DMS53 treated with DMSO at 0.1 percent for 48 hours (cell line): Measurements from ENCODE around the gene MSANTD1.

ENCODE experiments used
- DNase-seq: peaks from one replicate; lab custom pipeline; 2025; ENCODE audit not compliant: unreplicated experiment; lab: John Stamatoyannopoulos, UW

The MSANTD1 gene

DNA sequence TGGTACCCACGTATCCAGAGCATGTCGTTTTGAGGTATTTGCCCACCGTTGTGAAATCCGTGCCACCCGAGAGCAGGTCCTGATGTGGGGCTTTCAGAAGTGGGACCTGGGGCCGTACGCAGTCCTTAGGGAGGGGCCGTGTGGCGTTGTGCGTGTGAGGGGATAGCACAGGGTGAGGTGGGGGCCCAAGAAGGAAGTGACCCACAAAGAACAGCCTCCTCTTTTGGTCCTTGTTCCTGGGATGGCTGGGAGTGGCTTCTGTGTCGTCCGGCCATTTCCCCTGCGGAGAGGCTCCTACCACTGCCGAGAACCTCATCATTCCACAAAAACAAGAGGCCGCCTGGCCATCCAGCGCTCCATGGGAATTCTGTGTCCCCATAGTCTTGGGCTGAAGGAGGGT, 17.0 kb upstream of the MSANTD1 start:
- no peak for DNase-seq

DNA sequence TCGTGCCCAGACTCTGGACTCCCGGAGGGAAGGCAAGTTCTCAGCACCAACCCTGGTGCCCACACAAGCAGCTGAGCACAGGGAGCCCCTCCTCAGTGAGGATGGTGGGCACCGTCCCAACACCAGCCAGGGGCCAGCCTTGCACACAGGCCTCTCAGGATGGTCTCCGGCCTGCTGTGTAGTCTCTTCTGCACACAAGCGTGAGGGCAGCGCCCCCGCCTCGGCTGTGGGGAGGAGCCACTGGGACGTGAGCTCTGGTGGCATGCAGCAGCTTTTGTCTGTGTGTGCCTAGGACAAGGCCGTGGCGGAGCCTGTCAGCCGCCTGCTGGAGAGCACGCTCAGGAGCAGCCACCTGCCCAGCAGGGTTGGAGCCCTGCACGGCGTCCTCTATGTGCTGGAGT, 16.1 kb upstream of the MSANTD1 start:
- DNase-seq, result no peak

DNA sequence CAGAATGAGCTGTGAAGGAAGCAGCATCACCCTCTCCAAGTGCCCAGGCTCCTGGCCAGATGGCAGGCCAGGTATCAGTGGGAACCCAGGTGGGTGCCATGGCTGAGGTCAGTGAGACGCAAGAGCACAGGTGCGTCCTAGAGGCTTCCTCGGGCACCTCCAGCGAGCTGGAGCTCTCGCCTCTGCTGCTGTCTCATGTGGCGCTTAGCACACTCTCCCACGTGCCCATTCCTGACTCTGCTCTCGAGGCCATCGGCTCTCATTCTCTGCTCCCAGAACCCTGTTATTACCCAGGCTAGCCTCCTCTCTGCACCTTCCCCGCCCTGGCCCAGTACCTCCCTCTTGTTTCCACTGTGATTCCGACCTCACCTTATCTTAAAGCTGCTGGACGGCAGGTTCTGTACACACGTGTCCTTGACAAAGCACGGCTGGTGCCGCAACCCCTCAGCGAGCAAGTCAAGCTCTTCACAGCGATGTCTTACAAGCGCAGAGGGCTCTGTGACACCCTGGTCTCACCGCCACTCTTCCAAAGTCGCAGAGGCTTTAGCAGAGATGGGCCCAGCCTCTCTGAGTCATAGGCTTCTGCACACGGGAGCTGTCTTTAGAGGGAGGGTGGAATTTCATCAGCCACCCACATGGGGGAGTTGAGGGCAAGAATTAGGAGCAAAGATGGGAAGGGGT, 15.4 kb upstream of the MSANTD1 start:
- DNase-seq, result no peak

DNA sequence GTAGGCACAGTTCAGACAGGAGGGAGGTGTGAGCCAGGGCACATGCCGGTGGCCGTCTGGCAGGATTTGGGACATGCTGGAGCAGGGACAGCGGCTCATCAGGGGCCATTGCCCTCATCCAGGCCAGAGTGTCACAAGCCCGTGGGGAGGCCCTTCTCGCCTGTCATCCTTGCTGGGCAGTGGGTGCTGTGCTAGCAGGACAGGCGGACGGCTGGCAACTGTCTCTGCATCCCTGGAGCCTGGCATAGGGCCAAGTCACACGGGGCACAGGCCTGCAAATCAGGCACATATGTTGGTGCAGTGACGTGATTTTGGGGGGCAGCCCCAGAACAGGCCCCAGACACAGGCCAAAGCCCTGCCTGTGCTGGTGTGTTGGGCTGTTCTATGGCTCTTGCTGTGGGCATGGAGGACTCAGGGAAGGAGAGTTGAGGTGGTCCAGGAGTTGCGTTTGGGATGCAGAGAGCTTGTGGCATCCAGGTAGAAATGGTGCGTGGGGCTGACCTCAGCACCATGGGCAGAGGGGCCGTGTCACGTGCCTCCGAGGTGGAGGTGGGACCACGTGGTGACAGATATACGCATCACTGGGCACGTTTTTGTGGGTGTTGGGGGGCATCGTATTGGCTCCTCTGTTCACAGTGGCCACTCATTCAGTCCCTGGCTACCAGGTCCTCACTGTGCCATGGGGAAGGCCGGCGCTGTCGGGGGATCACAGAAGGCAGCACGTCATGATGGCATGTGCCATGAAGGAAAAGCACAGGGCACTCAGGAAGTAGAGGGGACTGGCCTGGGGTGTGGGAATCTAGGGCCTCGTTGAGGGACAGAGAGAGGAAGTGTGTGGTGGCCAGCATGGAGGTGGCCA, 14.6 kb upstream of the MSANTD1 start:
- no peak for DNase-seq

DNA sequence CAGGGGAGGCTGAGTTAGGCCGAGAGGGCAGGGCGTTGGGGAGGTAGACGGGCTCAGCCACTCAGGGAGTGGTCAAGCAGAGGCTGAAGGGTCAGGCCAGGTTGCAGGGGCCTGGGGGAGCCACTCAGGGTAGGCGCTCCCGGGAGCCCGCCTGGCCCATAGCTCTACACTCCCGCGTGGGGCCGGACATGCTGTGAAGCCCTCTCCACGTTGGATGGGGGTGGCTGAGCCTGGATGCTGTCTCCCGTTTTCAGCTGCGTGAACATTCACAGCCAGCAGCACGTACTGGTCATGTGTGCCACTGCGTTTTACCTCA, 14.0 kb upstream of the MSANTD1 start:
- DNase-seq, result no peak

DNA sequence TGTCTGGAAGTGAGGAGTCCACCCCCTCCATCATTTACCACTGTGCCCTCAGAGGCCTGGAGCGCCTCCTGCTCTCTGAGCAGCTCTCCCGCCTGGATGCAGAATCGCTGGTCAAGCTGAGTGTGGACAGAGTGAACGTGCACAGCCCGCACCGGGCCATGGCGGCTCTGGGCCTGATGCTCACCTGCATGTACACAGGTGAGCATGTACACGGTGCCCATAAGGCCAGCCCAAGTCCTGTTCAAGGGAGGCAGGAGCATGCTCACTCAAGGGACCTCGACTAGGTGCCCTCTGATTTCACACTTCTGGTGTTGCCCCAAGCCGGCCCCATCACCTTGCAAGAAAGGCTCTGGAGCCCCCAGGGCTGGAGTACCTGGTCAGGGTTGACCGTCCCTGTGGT, 13.4 kb upstream of the MSANTD1 start:
- no peak for DNase-seq

DNA sequence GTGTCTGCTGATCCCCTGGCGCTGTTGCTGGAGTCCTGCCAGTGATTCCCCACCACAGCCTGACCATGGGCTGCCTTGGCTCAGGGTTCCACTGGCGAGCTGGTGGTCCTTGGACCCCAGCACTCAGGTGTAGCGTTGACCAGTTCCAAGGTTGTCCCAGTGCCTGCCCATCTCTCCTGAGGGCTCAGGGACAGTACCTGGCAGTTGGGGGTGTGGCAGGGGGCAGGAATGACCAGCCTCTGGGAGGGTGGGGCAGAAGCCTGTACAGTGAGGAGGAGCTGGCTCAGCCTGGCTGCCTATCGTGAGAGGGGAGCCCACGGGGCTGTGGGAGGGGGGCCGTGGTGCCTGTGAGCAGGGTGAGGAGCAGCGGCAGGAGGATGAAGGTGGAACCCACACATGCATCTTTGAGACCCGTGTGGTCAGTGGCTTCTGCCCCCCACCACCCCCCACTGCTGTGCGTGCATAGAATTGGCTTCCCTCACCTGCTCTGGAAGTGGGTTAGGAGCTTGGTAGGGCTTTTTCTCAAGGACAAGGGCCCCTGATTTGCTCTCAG, 12.6 kb upstream of the MSANTD1 start:
- no peak for DNase-seq

DNA sequence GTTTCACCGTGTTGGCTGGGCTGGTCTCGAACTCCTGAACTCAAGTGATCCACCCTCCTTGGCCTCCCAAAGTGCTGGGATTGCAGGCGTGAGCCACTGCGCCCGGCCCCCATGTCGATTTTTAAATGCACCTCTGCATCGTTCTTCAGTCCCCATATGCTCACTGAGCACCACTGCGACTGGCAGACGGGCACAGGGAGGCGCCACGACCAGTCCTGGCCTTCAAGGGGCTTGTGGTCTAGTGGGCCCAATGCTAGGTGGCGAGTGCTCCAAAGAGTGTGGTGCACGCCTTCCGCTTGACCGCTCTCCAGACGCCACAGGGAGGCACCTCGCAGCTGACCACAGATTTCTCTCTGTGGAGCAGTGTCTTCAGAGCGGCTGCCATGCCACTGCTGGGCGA, 11.7 kb upstream of the MSANTD1 start:
- no peak for DNase-seq

DNA sequence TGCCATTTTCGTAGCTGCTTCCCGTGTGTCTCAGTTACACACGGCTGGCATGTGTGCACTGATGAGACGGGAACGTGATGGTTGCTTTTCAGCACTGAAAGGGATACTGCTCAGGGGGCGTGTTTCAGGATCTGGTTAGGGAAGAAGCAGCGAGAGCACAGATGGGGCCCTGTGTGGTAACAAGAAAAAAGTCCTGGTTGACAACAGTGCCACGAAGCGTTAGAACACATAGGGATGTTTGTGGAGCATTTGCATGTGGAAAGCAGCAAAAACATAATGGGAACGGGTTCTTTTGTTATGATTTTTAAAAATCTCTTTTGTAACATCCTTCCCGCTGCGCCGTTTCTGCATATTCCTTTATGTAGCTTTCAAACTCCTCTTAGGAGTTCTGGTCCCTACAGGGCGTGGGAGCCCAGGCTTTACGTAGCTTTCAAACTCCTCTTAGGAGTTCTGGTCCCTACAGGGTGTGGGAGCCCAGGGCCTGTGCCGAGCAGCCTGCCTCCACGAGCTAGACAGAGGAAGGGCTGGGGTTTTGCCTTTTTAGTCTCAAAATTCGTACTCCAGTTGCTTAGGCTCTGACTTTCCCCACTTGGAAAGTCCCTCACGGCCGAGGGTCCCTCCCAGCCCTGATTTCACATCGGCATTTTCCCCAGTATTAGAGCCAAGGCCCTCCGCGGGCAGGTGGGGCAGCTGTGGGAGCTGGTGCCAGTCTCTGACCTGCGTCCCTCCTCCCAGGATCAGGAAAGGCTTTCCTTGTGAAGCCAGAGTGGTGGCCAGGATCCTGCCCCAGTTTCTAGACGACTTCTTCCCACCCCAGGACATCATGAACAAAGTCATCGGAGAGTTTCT, 11.0 kb upstream of the MSANTD1 start:
- DNase-seq, result no peak

DNA sequence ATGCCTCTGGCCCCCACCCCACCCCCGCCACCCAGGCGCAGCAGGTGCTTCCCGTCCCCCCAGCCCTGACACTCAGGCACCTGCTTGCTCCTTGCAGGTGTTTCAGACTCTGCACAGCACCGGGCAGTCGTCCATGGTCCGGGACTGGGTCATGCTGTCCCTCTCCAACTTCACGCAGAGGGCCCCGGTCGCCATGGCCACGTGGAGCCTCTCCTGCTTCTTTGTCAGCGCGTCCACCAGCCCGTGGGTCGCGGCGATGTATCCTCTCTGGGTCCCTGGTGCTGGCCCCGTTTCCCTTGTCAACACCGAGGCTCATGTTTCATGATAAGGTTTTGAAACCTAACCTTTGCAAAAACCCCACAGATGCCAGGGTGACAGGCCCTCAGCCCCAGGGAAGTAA, 10.2 kb upstream of the MSANTD1 start:
- DNase-seq, result no peak

DNA sequence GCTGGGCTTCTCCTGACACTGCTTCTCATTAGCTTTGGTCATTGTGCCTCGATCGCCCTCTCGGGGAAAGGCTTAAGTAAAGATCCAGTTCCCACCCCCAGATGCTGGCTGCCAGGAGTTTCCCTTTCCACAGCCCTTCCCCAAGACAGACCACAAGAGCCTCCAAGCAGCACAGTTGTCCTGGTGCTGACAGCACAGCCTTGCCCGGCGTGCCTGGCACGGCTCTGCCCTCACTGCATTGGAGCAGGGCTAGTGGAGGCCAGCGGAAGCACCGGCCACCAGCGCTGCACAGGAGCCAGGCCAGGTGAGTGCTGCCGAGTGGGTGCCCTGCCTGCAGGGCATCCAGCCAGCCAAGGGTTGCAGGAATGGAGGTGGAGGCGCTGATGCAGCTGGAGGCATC, 9.7 kb upstream of the MSANTD1 start:
- no peak for DNase-seq

DNA sequence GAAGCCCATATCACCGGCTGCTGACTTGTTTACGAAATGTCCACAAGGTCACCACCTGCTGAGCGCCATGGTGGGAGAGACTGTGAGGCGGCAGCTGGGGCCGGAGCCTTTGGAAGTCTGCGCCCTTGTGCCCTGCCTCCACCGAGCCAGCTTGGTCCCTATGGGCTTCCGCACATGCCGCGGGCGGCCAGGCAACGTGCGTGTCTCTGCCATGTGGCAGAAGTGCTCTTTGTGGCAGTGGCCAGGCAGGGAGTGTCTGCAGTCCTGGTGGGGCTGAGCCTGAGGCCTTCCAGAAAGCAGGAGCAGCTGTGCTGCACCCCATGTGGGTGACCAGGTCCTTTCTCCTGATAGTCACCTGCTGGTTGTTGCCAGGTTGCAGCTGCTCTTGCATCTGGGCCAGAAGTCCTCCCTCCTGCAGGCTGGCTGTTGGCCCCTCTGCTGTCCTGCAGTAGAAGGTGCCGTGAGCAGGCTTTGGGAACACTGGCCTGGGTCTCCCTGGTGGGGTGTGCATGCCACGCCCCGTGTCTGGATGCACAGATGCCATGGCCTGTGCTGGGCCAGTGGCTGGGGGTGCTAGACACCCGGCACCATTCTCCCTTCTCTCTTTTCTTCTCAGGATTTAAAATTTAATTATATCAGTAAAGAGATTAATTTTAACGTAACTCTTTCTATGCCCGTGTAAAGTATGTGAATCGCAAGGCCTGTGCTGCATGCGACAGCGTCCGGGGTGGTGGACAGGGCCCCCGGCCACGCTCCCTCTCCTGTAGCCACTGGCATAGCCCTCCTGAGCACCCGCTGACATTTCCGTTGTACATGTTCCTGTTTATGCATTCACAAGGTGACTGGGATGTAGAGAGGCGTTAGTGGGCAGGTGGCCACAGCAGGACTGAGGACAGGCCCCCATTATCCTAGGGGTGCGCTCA, 8.7 kb upstream of the MSANTD1 start:
- peak; percentile 19 for DNase-seq

DNA sequence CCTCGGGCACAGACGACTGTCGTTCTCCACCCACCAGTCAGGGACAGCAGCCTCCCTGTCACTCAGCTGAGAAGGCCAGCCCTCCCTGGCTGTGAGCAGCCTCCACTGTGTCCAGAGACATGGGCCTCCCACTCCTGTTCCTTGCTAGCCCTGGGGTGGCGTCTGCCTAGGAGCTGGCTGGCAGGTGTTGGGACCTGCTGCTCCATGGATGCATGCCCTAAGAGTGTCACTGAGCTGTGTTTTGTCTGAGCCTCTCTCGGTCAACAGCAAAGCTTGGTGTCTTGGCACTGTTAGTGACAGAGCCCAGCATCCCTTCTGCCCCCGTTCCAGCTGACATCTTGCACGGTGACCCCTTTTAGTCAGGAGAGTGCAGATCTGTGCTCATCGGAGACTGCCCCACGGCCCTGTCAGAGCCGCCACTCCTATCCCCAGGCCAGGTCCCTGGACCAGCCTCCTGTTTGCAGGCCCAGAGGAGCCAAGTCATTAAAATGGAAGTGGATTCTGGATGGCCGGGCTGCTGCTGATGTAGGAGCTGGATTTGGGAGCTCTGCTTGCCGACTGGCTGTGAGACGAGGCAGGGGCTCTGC, 7.9 kb upstream of the MSANTD1 start:
- DNase-seq, result no peak

DNA sequence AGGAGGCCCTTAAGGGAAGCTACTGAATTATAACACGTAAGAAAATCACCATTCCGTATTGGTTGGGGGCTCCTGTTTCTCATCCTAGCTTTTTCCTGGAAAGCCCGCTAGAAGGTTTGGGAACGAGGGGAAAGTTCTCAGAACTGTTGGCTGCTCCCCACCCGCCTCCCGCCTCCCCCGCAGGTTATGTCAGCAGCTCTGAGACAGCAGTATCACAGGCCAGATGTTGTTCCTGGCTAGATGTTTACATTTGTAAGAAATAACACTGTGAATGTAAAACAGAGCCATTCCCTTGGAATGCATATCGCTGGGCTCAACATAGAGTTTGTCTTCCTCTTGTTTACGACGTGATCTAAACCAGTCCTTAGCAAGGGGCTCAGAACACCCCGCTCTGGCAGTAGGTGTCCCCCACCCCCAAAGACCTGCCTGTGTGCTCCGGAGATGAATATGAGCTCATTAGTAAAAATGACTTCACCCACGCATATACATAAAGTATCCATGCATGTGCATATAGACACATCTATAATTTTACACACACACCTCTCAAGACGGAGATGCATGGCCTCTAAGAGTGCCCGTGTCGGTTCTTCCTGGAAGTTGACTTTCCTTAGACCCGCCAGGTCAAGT, 6.9 kb upstream of the MSANTD1 start:
- DNase-seq, result no peak

DNA sequence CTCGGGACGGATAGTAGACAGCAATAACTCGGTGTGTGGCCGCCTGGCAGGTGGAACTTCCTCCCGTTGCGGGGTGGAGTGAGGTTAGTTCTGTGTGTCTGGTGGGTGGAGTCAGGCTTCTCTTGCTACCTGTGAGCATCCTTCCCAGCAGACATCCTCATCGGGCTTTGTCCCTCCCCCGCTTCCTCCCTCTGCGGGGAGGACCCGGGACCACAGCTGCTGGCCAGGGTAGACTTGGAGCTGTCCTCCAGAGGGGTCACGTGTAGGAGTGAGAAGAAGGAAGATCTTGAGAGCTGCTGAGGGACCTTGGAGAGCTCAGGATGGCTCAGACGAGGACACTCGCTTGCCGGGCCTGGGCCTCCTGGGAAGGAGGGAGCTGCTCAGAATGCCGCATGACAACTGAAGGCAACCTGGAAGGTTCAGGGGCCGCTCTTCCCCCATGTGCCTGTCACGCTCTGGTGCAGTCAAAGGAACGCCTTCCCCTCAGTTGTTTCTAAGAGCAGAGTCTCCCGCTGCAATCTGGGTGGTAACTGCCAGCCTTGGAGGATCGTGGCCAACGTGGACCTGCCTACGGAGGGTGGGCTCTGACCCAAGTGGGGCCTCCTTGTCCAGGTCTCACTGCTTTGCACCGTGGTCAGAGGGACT, 5.7 kb upstream of the MSANTD1 start:
- DNase-seq, result no peak

DNA sequence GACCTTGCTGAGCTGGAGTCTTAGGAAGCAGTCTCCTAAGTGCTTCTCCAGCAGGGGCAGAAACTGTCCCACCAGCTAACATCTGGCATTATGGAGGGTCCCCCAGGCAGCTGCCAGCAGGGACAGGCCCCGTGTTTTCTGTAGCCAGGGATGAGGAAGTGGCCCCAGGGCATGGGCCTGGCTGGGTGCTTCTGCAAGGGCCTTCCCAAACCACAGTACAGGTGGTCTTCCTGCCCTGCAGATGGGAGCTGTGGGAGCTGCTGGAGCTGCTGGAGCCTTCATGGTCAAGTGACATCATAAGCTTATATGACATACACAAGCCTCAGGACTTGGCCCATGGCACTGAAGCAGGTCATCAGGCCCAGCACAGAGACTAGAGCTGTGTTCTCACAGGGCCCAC, 5.0 kb upstream of the MSANTD1 start:
- DNase-seq, result no peak

DNA sequence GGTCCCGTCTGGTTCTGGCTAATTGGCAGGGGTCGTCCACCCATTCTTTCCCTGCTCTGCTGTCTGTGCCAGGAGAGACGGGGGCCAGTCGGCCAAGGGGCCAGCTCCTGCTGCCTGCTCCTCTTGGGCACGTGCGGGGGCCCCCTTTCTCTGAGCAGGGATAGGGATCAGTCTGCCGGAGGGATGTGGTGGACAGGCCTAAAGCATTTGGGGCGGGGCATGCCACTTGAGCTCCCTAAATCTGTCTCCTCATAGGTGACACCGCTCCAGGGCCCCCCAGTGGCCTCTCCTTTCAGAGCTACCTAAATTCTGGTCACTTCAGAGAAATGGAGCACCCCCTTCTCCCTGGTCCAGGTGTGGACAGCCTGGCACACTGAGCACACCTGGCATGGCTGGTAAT, 4.2 kb upstream of the MSANTD1 start:
- no peak for DNase-seq

DNA sequence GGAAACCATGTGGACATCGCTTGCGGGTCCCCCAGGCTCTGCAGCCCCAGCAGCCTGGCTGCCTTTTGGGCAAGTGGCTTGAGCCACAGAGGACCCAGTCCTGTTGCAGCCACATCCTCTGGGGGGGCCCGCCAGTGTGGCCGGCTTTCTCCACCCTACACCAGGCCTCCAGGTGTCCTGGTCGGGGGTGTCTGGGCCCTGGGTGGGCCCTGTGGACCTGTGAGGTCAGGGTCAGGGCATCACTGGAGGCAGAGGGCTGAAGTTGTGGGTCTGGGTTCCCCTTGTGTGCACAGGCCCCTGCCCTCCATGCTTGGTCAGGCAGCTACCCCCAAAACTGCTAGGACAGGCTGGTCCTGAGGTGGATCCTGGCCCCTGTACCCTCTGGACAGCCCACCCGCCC, 3.3 kb upstream of the MSANTD1 start:
- no peak for DNase-seq
